Midbrain (tissue), 1 donor: ENCODE data around the gene RETREG3.
"Not testable (repeated sequence)": the region's sequence is repeated elsewhere in the genome, so short reads cannot be mapped to it uniquely, and the experiment has no call there.

Source experiments
- DNase-seq: peaks from one replicate; lab custom pipeline; 2025; lab: John Stamatoyannopoulos, UW

Gene RETREG3

GRCh38 chr17:42612013-42612412, 2.8 kb upstream of the RETREG3 start:
- DNase-seq: no peak

- not testable (repeated sequence) for DNase-seq
Measured at GRCh38 chr17:42609814-42610801, 934 bp upstream of the RETREG3 start.

DNA sequence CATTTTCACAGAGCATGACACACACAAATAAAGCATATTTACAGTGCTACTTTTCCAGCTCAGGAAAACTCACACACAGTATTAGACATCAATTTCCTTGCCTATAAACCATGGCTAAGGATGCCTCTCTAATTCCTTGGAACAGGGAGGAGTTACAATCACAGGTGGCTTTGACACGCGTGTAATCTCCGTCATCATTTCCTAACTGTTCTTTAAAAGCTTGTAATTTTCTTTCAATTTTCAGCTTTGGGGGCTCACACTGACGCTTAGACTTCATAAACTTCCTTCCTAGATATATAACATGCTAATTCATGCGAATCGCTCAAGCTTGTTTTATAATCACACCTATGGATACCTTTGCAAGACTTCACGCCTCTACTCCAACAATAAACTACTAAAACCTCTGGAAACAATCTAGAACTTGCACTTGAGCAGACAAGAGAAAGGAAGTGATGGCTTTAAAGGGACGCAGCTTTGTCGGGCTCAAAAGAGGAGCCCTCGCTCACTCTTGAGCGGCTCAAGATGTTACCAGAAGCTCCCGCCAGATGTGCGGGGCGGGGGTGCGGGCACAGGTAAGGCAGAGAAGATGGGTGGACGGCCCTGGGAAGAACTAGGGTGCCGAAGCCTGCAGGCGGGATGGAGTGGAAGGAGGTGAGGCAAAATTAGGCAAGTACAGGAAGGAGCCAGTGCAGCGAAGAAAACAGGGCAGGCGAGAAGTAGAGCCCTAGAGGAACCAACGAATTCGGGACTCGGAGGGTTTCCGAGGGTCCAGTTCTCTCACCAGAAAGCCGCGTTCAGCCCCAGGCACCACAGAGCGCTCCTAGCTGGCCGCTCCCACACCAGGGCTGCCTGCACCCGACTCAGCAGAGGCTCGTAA, 631 bp downstream of the RETREG3 start:
- DNase-seq: no peak

DNA sequence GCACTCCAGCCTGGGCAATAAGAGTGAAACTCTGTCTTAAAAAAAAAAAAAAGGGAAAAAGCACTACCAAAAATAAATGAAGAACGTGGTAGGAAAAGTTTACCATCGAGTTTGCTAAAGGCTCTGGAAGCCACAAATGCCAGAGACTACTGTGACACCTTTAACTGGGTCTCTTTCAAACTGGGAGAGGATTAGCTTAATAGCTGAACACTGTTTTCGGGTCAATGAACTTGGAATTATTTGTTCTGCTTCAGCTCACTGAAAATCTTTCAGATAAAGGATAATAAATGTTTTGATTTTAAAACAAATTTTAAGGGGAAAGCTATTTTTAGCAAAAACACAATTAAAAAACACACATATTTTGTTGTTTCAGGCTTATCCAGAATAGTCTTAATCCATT, 1.4 kb downstream of the RETREG3 start:
- DNase-seq: no peak

GRCh38 chr17:42603318-42603717, 5.9 kb downstream of the RETREG3 start:
- DNase-seq: no peak

GRCh38 chr17:42598905-42599304, 10.3 kb downstream of the RETREG3 start:
- peak; percentile 24 for DNase-seq

- no peak for DNase-seq
Measured at GRCh38 chr17:42596386-42596785, 12.8 kb downstream of the RETREG3 start.

DNA sequence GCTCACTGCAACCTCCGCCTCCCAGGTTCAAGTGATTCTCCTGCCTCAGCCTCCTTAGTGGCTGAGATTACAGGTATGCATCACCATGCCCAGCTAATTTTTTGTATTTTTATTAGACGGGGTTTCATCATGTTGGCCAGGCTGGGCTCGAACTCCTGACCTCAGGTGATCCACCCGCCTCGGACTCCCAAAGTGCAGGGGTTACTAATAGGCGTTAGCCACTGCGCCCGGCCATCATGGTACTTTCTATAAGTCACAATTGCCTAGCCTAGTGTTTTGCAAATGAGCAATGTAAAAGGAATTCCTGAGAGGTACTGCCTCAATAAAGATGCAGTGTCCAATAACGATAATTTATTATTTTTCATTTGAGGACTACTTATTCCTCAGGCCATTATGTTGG, 17.8 kb downstream of the RETREG3 start:
- DNase-seq: no peak

- no peak for DNase-seq
Measured at GRCh38 chr17:42590886-42591285, 18.3 kb downstream of the RETREG3 start.

- no peak for DNase-seq
Measured at GRCh38 chr17:42586514-42587230, 22.5 kb downstream of the RETREG3 start.

DNA sequence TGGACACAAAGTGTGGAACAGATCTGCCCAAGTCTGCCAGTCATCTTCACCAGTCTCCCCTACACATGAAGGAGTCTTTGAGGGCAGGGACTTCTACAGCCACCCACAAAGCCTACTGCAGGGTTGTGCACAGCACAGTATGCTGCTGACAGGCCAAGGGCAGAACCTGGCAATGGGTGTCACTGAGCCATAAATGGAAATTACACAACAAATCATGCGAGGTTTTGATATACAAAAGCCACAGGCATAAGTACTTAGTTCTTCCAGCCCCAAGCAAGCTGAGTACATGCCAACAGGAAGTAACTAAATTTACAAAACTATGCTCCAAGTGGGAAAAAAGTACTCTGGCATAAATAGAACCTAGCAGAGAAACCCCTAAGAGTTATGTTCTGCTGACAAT, 23.8 kb downstream of the RETREG3 start:
- no peak for DNase-seq

- no peak for DNase-seq
Measured at GRCh38 chr17:42584880-42585279, 24.3 kb downstream of the RETREG3 start.

DNA sequence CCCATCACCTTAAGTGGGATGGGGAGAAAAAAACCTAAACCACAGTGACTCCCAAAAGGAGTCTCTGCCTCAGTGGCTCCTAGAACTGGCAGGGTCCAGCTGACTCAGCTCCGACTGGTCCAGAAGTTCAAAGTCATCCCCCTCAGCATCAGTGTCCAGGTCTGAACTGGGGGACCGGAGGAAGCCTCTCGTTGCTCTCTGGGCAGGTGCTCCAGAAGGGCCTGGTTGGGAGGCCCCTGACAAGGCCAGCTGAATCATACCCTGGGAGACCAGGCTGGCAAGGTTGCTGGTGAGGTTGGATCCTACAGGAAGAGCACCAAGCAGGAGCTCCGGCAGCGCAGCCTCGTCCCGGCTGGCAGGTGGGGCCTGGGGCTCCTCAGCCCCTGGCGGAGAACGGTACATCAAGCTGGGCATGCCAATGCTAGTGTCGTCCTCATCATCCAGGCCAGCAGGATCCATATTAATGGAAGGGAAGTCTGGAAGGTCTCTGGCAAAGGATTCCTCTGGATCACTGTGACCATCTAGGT, 27.4 kb downstream of the RETREG3 start:
- DNase-seq: no peak

GRCh38 chr17:42579794-42580551, 29.2 kb downstream of the RETREG3 start:
- no peak for DNase-seq

- peak; percentile 64 for DNase-seq
Measured at GRCh38 chr17:42578282-42578869, 30.8 kb downstream of the RETREG3 start.

- peak; percentile 94 for DNase-seq
Measured at GRCh38 chr17:42577532-42578281, 31.5 kb downstream of the RETREG3 start, which contains the start of gene PSMC3IP. PSMC3IP (minus strand) TSS chr17:42577729; CDS start chr17:42577686, 43 bp downstream.

DNA sequence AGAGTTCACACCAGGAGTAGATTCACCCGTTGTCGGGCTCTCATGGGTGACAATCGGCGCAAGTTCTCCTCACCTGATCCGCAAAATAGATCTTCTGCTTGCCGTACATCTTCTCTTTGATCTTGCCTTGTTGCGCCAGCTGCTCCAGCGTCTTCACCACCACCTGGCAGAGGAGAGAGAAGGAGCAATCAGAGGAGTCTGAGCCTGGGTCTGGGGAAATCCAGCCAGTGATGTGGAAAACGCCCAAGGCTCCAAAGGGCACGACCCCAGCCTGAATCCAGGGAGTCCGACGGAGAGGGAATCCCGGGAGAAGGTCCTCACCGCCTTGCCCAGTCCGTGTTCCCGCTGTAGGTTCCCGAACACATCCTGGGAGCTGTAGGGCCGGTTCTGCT, 32.0 kb downstream of the RETREG3 start:
- no peak for DNase-seq

DNA sequence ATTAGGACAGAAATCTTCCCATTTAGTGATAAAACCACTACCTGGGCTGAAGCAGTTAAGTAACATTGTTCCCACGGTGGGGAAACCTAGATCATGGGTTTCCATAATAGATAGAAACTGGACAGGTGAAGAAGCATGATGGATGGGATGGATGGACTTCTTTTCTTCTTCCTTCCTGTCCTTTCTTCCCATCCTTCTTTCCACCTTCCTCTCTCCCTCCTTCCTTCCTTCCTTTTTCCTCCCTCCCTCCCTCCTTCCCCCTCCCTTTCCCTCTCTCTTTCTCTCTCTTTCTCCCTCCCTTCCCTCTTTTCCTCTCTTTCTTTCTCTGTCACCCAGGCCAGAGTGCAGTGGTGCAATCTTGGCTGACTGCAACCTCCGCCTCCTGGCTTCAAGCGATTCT, 34.7 kb downstream of the RETREG3 start:
- no peak for DNase-seq

DNA sequence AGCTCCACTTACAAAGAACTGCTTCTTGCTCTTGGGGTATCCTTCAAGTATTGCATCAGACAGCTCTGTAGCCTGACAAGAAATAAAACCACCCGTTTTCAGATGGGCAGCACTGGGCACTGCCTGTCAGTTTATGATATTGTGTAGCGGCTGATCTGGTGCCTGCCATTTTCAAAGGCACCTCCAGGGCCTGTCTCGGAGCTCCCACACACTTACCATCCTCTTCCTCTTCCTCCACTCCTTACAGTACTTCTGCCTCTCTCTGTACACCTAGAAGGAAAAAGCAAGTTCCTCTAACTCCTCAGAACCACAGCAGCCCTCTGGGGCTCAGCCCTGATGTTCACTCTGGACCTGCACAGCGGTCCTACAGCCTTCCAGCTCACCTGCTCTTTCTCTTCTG, 36.1 kb downstream of the RETREG3 start:
- DNase-seq: no peak
